ENCODE measurements around the gene GPX6. TPM values are rescaled to one million over a fixed set of nuclear protein-coding genes. Genes with fewer than 3 reads are reported as not detected.

The GPX6 gene
- total and polyA plus RNA-seq, 2 of the 13 experiments (the other 11 are each of a cell fraction or from before 2014, with no cell fraction given) = not detected

- no peak for TF ChIP-seq TSC22D2 (CRISPR knock-in tag; IDR thresholded peaks at IDR 0.05; ENCODE audit: borderline replicate concordance)
- TF ChIP-seq PLSCR1 (CRISPR knock-in tag; IDR thresholded peaks at IDR 0.05; ENCODE audit: borderline replicate concordance) = no peak
- TF ChIP-seq, protein P1, sequence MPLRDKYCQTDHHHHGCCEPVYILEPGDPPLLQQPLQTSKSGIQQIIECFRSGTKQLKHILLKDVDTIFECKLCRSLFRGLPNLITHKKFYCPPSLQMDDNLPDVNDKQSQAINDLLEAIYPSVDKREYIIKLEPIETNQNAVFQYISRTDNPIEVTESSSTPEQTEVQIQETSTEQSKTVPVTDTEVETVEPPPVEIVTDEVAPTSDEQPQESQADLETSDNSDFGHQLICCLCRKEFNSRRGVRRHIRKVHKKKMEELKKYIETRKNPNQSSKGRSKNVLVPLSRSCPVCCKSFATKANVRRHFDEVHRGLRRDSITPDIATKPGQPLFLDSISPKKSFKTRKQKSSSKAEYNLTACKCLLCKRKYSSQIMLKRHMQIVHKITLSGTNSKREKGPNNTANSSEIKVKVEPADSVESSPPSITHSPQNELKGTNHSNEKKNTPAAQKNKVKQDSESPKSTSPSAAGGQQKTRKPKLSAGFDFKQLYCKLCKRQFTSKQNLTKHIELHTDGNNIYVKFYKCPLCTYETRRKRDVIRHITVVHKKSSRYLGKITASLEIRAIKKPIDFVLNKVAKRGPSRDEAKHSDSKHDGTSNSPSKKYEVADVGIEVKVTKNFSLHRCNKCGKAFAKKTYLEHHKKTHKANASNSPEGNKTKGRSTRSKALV (CRISPR knock-in tag; IDR thresholded peaks at IDR 0.05) = 0 out of 2 replicates have a peak, but pooled peaks have one; percentile 38
- no peak for TF ChIP-seq MAFF (IDR thresholded peaks at IDR 0.05; ENCODE audit: low read depth, low read length)
- TF ChIP-seq, protein P2, sequence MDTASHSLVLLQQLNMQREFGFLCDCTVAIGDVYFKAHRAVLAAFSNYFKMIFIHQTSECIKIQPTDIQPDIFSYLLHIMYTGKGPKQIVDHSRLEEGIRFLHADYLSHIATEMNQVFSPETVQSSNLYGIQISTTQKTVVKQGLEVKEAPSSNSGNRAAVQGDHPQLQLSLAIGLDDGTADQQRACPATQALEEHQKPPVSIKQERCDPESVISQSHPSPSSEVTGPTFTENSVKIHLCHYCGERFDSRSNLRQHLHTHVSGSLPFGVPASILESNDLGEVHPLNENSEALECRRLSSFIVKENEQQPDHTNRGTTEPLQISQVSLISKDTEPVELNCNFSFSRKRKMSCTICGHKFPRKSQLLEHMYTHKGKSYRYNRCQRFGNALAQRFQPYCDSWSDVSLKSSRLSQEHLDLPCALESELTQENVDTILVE (CRISPR knock-in tag; IDR thresholded peaks at IDR 0.05) = peak; percentile 61; the same call in 1 of the 2 replicates
- no peak for TF ChIP-seq ZNF564 (CRISPR knock-in tag; IDR thresholded peaks at IDR 0.05)
- TF ChIP-seq SIX1 (CRISPR knock-in tag; IDR thresholded peaks at IDR 0.05; ENCODE audit: borderline replicate concordance) = peak; percentile 21; the same call in 1 of the 2 replicates
- TF ChIP-seq CREM (IDR thresholded peaks at IDR 0.05) = peak; percentile 31; the same call in 1 of the 2 replicates
- no peak for TF ChIP-seq CREM (CRISPR knock-in tag; IDR thresholded peaks at IDR 0.05)
- no peak for TF ChIP-seq GTF2F1 (IDR thresholded peaks at IDR 0.05; ENCODE audit: low read length)
- peak; percentile 48; the same call in 1 of the 2 replicates for TF ChIP-seq HDAC2 (CRISPR knock-in tag; IDR thresholded peaks at IDR 0.05)
- 0 out of 2 replicates have a peak, but pooled peaks have one; percentile 16 for TF ChIP-seq ZNF670 (CRISPR knock-in tag; IDR thresholded peaks at IDR 0.05; ENCODE audit: borderline replicate concordance)
- no peak for TF ChIP-seq ZNF121 (CRISPR knock-in tag; IDR thresholded peaks at IDR 0.05)
- TF ChIP-seq FOSL1 (CRISPR knock-in tag; IDR thresholded peaks at IDR 0.05; ENCODE audit: borderline replicate concordance) = no peak
- TF ChIP-seq ZNF333 (CRISPR knock-in tag; IDR thresholded peaks at IDR 0.05; ENCODE audit: borderline replicate concordance) = no peak
- no peak for TF ChIP-seq CENPX (CRISPR knock-in tag; IDR thresholded peaks at IDR 0.05)
- no peak for TF ChIP-seq EHMT2 (IDR thresholded peaks at IDR 0.05; ENCODE audit: borderline replicate concordance, low read depth, low read length)
- TF ChIP-seq FOXA1 (IDR thresholded peaks at IDR 0.05) = no peak
- TF ChIP-seq FOXA1 (CRISPR knock-in tag; IDR thresholded peaks at IDR 0.05) = peak; percentile 64
- no peak for TF ChIP-seq ZNF720 (CRISPR knock-in tag; IDR thresholded peaks at IDR 0.05)
- no peak for TF ChIP-seq GABPA (IDR thresholded peaks at IDR 0.05; ENCODE audit: low read depth, low read length)
- TF ChIP-seq GABPA (CRISPR knock-in tag; IDR thresholded peaks at IDR 0.05; ENCODE audit: low read depth) = no peak
- TF ChIP-seq TBX3 (IDR thresholded peaks at IDR 0.05; ENCODE audit: borderline replicate concordance) = no peak
- TF ChIP-seq, protein P3, sequence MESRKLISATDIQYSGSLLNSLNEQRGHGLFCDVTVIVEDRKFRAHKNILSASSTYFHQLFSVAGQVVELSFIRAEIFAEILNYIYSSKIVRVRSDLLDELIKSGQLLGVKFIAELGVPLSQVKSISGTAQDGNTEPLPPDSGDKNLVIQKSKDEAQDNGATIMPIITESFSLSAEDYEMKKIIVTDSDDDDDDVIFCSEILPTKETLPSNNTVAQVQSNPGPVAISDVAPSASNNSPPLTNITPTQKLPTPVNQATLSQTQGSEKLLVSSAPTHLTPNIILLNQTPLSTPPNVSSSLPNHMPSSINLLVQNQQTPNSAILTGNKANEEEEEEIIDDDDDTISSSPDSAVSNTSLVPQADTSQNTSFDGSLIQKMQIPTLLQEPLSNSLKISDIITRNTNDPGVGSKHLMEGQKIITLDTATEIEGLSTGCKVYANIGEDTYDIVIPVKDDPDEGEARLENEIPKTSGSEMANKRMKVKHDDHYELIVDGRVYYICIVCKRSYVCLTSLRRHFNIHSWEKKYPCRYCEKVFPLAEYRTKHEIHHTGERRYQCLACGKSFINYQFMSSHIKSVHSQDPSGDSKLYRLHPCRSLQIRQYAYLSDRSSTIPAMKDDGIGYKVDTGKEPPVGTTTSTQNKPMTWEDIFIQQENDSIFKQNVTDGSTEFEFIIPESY (CRISPR knock-in tag; IDR thresholded peaks at IDR 0.05) = no peak
- no peak for TF ChIP-seq ZZZ3 (CRISPR knock-in tag; IDR thresholded peaks at IDR 0.05; ENCODE audit: borderline replicate concordance)
- peak; percentile 35; the same call in 1 of the 2 replicates for TF ChIP-seq ZMYM4 (CRISPR knock-in tag; IDR thresholded peaks at IDR 0.05)
- 0 out of 2 replicates have a peak, but pooled peaks have one; percentile 8 for TF ChIP-seq HNF4A (CRISPR knock-in tag; IDR thresholded peaks at IDR 0.05)
Observed at GRCh38 chr6:28474441-28475219, 41.0 kb downstream of the GPX6 start (continued).
